ENCODE measurements around the gene BTBD8.
A peak's percentile ranks its signal among the peaks of the same experiment; 100 is the strongest.
"Not testable (repeated sequence)": the region's sequence is repeated elsewhere in the genome, so short reads cannot be mapped to it uniquely, and the experiment has no call there.

Gene BTBD8

DNA sequence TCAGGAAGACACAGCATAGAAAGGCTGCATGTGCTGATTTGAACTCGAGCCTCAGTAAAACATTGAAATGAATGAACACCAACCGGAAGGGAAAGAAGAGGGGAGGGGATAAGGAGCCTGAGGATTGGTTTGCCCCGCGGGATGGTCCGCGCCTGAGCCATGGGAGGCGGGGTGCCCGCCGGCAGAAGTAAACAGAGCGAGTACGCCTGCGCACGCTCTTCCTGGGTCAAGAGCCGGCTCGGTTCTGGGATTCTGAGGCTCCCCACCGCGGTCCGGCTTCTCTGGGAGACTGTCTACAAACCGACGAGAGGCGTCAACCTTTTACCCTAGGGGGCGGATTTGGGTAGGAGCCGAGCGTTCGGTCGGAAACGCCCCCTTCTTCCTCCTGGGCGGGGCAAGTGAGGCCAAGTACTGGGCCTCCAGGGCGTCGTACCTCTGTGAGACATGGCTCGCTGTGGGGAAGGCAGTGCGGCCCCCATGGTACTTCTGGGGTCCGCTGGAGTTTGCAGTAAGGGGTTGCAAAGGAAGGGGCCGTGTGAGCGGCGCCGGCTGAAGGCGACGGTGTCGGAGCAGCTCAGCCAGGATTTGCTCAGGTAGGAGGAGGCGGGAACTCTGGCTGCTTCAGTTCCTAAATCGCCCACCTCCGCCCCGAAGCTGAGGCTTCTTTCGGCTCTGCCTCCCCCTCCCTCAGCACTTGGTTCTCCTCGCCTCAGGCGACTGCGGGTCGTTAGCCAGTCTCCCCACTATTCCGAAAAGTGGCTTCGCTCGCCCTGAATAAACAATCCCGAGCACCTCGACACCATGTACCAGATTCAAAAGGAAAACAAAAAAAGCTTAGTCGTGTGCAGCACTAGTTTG, at the start of gene BTBD8:
Gene BTBD8 (plus strand): TSS at position 218 of the 858 bp plus-strand sequence. CDS start 227 bp downstream, at position 445.
- DNase-seq (ENCODE audit: low read depth in 2 of 2) = peak; percentile 36 to 44

DNA sequence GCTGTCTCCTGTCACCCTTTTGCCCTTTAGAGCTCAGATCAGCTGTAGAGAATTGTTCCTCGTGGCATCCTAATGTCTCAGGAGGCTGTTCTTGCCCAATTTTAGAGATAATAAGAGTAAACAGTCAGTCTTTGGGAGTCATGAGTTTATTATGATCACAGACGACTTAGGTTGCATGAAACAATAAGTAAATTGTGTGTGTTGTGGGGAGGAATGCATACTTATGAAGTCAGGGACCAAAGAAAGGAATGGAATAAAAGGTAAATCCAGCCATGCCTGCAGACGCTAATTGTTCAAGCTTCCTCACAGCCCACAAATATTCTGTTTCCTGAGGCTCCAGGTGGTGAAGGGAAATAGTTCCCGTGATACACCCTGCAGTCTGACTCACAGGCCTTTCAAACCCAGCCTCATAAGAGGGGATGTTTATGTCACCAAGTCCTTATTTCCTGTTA, 49.5 kb upstream of the BTBD8 start:
- no peak for DNase-seq (ENCODE audit: low read depth in 2 of 2)

DNA sequence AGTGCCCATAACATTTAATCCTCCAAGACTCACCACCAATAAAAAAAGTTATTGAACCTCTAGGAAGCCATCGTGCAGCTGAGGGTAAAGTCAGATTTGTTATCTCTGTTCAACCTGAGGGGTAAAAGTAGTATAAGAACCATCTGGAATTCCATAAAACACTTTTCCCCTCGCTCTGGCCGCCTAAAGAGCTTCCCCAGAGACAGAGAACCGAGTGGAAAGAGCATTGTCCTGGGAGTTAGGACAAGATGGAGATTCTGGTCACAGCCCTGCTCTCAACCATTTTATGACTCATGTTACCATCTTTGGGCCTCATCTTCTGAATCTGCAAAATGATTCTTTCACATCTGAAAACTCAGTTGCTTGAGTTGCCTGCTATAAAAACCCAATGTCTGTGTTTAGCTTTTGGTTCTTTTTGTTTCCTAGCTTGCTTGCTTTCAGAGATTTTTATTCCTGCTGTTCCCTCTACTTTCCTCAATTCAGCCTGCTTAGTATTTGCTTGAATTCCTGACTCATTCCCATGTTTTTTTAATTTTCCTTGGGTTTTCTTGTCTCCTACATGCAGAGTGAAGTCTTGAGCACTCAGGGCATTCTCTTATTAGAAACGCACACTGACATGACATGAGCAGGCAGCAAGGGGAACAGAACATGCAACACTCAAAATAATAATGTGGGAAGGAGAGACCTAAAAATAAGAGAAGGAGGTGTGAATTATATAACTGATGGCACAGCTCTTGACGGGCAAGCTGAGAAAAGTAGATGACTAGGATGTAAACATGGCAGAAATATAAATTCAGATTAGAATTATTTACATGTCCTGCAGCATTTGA, 48.6 kb upstream of the BTBD8 start:
- DNase-seq (ENCODE audit: low read depth in 2 of 2) = peak in 1 of 2 experiments; percentile 14

DNA sequence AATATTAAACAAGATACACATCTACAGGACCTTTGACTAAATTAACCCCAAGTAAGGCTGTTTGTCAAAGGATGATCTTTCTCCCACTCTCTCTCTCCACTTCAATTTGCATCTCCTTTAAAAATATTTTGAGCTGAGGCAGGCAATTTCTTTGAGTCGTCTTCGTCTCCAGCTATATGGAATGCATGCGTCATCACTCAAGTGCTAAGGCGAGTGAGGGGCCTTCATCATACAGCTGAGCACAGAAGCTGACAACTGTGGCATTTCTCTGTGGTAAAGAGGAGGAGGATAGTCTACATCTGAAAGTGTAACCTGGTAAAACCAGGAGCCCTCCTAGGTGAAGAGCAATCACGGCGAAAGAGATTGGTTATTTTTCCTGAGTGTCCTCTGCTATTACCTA, 42.7 kb upstream of the BTBD8 start:
- peak; percentile 18 to 20 for DNase-seq (ENCODE audit: low read depth in 2 of 2)

DNA sequence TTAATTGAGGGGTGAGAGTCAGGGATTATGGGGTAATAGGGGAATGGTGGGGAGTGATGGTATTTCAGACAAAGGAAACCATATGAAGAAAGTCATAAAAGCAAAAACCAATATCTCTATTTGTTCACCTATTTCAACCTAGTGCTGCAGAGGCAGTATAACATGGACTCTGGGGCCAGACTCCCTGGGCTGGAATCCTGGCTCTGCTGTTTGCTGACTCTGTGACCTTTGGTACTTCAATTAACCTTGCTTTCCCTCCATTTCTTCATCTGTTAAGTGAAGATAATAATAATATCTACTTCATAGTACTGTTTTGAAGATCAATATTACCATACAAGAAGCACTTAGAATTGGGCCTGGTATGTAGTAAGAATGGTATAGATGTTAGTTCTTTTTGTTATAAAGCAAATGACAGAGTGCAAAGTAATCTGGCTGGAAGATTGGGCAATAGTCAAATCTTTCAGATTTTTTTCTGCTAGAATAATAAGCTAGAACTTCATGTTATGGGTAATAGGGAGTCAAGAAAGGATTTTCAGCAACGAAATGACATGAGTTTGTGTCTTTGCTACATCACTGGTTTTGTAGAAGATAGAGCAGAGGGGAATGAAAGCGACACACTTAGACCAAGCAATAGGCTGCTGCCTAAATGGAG, 41.3 kb upstream of the BTBD8 start:
- no peak for DNase-seq (ENCODE audit: low read depth in 2 of 2)

DNA sequence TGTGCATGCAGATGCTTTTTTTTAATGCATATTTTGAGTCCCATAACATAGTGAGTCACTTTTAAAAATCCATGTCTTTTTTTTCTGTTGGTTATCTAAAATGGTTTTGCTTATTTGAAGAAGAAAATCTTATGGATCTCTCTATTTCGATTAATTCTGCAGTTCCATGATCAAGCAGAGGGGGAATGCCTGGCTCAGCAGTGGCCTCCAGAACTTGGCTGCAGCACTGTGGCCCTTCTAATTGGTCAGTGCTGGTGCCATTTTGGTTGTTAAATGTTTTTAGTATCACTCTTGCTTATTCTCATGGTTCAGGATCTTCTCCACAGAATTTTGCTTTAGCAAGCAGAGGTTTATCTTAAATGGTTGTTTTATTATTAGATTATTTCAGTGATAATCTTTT, 39.2 kb upstream of the BTBD8 start:
- no peak for DNase-seq (ENCODE audit: low read depth in 2 of 2)

DNA sequence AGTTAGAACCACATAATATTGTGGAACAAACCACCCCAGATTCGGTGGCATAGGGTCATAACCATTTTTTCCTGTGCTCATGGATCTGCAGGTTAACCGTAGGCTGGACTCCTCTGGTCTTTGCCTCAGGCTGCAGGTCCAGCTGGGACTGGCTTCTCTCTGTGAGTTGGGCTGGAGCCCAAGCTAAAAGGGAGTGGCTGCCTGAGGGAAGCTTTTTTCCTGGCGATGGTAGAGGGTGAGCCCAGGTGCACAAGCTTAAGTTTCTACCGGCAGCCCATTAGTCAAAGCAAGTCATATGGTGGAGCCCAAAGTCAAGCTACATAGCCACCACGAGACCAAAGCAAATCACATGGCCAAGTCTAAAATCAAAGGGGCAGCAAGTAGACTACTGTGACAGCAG, 36.5 kb upstream of the BTBD8 start:
- no peak for DNase-seq (ENCODE audit: low read depth in 2 of 2)

DNA sequence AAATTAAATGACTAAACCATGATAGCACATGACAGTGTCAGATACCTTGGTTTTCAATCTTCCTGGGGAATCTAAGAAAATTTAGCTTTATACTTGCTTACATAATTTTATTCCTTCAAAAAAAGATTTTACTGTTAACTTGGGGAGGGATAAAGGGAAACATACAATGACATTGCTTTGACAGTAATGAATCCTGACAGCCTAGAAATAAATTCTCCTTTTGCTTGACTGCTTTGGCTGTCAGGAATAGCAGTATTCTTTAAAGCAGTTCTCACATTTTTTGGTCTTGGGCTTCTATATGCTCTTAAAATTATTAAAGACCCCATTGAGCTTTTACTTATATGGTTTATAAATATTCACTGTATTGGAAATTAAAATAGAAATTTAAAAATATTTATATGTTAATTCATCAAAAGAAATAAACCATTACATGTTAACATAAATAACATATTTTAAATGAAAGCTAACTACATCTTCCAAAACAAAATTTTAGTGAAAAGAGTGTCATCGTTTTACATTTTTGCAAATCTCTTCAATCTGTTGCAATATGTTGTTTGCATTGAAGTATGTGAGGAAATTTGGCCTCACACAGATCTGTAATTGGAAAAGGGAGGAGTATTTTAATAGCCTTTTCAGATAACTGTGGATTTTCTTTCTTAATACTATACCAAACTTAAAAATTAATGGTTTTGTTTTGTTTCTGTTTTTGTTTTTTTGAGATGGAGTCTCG, 34.2 kb upstream of the BTBD8 start:
- DNase-seq (ENCODE audit: low read depth in 2 of 2) = no peak

DNA sequence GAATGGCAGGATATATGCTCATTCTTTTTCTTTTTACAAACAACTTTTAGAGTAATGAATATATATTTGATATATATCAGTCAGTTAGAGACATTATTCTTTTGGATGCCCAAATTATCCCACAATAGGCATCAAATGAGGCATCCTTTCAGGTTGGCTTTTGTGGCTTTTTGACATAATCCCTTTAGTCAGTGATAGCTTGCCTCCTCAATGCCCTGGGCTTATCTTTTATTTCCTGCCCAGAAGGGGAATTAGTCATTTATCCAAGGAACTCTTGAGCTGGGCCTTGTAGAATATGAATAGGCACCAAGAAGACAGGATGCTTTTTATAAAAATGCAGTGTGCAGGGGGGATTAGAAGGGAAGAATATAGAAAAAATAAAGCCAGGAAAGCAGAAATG, 28.2 kb upstream of the BTBD8 start:
- DNase-seq (ENCODE audit: low read depth in 2 of 2) = no peak

DNA sequence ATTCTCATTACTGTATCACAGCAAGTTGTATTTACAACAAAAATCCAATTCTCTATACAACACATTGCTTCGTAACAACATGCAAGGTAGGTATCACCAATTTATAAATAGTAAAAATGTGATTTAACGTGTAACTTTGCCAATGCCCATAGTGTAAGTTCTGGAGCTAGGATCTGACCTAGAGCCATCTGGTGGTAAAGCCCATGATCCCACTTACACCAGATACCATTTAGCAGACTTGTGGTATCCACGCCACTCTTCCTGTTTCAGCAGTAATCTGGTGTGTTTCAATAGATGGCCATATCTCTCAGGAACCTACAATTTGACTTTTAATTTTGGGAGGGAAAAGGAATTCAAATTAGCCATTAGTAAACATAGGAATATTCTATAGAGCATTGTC, 15.1 kb upstream of the BTBD8 start:
- DNase-seq (ENCODE audit: low read depth in 2 of 2) = no peak

DNA sequence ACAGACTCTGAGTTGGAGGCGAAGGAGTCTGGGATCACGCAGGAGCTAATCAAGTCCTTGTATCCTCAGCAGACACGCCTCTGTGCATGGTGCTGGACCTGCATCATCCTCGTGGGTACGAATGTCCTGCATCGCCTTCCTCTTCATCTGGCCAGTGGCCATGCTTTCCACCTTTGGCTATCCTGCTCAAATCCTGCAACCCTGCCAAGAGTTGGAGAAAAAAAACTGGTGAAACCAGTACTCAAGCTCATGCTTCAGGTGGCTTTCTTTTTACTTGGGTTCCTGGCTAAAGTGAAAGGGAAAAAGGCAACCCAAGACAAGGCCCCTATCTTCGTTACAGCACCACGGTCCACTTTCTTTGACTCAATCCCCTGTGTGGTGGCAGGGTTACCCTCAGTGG, 13.8 kb upstream of the BTBD8 start:
- DNase-seq (ENCODE audit: low read depth in 2 of 2) = no peak

DNA sequence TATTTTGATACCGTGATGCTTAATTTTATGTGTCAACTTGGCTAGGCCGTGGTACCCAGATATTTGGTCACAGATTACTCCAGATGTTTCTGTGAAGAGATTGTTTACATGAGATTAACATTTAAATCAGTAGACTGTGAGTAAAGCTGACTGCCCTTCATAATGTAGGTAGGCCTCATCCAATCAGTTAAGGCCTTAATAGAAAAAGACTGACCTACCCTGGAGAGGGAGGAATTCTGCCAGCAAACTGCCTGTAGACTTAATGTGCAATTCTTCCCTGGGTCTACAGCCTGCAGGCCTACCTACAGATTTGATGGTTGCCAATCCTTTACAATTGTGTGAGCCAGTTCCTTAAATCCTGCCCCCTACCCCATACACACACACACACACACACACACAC, 9.3 kb upstream of the BTBD8 start:
- no peak for DNase-seq (ENCODE audit: low read depth in 2 of 2)

DNA sequence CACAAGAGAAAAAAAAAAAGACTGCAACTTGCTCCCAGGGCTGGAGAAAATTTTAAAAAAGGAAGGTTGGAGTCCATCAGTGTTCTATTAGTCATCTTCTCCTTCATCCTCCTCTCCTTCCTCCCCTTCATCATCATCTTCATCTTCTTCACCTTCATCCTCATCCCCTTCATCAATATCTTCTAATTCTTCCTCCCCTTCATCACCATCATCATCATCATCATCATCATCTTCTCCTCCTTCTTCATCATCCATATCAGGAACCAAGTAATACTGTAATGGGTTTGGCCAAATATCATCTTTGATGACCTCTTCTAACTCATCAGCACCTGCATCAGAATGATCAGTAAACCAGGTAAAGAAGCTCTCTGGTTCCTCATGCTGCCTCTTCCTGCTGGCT, 5.7 kb upstream of the BTBD8 start:
- not testable (repeated sequence) for DNase-seq (ENCODE audit: low read depth in 2 of 2)

DNA sequence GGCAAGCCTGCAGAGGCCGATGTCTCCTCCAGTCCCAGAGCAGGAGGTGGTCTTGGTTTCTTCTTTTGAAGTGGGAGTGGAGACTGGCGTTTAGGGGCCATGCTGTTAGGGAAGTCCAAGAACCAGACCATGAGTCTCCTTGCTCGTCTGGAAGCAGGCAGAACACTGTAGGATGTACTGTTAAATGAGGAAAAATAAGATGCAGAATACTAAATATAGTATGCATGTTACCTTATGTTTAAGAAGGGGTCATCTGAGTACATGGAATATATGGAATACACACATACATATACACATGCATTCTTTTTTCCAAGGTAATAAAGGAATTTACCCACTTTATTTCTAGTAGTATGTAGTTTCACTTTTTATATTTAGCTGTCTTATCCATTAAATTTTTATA, 4.8 kb upstream of the BTBD8 start, which contains the start of gene SETSIP:
Gene SETSIP (minus strand): TSS at position 101 of the 400 bp plus-strand sequence. CDS start 0 bp downstream, at position 101.
- DNase-seq (ENCODE audit: low read depth in 2 of 2) = no peak

DNA sequence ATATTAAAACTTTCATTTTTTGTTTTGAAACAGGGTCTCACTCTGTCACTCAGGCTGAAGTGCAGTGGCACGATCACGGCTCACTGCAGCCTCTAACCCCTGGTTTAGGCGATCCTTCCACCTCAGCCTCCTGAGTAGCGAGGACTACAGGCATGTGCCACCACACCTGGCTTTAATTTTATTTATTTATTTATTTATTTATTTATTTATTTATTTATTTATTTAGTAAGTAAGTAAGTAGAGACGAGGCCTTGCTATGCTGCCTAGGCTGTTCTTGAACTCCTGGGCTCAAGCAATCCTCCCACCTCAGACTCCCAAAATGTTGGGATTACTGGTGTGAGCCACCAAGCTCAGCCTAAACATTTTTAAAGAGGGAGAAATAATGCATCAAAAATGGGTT, 3.8 kb upstream of the BTBD8 start:
- no peak for DNase-seq (ENCODE audit: low read depth in 2 of 2)

DNA sequence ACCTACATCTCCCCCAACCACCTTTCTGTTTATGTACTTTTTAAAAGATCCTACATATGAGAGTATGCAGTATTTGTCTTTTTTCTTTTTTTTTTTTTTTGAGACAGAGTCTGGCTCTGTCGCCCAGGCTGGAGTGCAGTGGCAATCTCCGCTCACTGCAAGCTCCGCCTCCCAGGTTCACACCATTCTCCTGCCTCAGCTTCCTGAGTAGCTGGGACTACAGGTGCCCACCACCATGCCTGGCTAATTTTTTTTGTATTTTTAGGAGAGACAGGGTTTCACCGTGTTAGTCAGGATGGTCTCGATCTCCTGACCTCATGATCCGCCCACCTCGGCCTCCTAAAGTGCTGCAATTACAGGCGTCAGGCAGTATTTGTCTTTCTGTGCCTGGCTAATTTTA, 2.1 kb upstream of the BTBD8 start:
- not testable (repeated sequence) for DNase-seq (ENCODE audit: low read depth in 2 of 2)

DNA sequence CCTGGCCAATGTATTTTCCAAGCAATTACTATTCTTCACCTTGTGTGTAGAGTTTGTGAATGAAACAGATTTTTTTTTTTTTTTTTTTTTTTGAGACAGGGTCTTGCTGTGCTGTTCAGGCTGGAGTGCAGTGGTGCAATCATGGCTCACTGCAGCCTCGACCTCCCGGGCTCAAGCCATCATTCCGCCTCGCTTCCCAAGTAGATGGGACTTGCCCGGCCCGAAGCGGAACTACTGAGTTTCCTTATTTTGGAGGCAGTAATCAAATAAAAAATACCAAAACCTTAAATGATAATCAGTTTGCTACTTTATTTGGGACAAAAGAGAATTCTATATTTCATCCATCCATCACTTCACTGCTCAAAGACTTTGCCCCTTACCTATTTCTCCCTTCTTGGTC, 704 bp upstream of the BTBD8 start:
- DNase-seq (ENCODE audit: low read depth in 2 of 2) = no peak

DNA sequence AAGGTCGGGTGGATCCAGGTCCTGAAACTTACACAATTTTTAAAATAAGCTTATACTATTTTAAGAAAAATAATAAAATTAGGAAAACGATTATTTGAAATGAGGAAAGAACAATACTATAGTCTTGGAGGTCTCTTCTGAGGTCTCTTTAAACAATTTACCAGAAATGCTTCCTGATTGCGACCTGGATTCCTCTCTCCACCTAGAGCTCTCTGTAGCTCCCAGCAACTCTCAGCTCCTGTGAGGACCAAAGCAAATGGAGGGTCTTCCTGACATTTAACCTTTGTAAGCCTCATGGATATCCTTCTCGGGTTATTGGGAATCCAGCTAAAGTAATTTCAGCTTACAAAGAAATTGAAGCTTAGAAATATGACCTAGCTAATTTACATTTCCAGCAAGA, 886 bp downstream of the BTBD8 start:
- no peak for DNase-seq (ENCODE audit: low read depth in 2 of 2)

DNA sequence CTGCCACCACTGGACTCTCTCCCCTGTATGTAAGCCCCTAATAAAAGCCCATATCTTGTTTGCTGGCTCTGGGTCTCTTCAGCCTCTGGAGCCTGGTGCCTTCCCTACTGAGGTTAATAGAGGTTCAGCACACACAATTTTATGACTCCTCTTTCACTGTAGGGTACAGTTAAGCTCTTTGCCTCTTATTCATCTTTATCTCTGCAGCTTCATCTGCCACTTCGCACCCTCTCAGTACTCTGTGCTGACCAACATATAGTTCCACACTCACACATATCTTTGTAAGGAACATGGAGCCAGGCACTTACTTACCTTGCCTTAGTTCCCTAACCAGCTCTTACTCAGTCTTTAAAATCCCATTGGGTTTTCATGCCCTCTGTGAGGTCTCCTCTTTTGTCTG, 4.5 kb downstream of the BTBD8 start:
- no peak for DNase-seq (ENCODE audit: low read depth in 2 of 2)

DNA sequence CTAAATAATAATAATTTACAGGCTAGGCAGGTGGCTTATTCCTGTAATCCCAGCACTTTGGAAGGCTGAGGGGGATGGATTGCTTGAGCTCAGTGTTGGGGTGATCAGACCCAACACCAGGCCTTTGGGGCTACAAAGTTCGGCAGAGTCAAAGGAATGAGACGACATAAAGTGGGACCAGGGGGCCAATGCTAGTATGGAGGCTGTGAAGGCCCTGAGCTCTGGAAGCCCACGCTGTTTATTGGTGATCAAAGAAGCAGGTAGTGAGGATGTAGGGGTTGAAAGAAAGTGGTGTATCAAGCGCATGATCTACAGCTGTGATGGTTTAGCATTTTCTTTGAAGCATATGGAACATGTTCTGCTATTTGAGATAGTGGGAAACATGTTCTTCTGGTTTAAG, 5.6 kb downstream of the BTBD8 start:
- DNase-seq (ENCODE audit: low read depth in 2 of 2) = no peak

DNA sequence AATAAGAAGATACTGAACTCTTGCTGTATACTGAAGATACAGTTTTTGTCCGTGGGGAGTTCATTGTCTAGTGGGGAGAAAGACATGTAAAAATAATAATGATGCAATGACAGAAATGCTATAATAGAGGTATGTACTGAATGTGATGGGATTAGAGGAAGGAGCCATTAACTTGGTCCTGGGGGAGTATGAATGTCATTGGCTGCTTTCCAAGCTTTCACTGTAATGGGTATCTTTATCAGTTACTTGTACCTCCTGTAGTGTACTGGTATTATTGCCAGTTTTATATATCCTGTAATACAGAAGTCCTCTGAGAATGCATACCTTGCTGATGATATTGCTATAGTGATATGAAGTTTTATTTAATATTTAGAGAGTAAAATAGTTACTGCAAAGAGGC, 7.4 kb downstream of the BTBD8 start:
- DNase-seq (ENCODE audit: low read depth in 2 of 2) = no peak

DNA sequence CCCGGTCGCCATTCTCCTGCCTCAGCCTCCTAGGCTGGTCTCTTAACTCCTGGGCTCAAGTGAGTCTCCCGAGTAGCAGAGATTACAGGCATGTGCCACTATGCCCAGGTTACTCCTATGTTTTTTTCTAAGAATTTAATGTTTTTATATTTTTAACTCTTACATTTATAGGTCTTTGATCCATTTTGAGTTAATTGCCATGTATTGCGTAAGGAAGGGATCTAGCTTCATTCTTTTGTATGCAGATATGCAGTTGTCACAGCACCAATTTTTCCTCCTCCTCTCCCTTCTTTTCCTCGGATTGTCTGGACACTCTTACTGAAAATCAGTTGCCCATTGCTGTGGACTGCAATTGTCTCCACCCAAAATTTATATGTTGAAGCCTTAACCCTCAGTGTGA, 11.5 kb downstream of the BTBD8 start:
- DNase-seq (ENCODE audit: low read depth in 2 of 2) = no peak

All from fibroblast of skin of left biceps (primary cell).